Measurements from ENCODE around the gene DTHD1.

- TF ChIP-seq CTCF (IDR thresholded peaks at IDR 0.05) (no peak), POLR2A (IDR thresholded peaks at IDR 0.05) (no peak)
These were observed 41.5 kb downstream of the DTHD1 start for GRCh38 chr4:36322921-36323354.
